ENCODE measurements around the gene FOXR1.
"Not testable (repeated sequence)": the region's sequence is repeated elsewhere in the genome, so short reads cannot be mapped to it uniquely, and the experiment has no call there.

FOXR1 gene

GRCh38 chr11:118969508-118969907, 2.1 kb upstream of the FOXR1 start:
- H3K27ac Mint-ChIP-seq; ATAC-seq; H3K4me3 Mint-ChIP-seq; H3K9me3 Mint-ChIP-seq; H3K36me3 Mint-ChIP-seq; H3K4me1 Mint-ChIP-seq; DNase-seq (ENCODE audit: low spot score in 2 of 2): not testable (repeated sequence)

GRCh38 chr11:118973985-118974384, 2.4 kb downstream of the FOXR1 start:
- Mint-ChIP-seq H3K4me3 (no peak overlapping the region), H3K4me1 (no peaks in the 10 kb centered on the region), H3K36me3 (no peaks in the 10 kb centered on the region), H3K27ac (no peak overlapping the region), H3K9me3 (no peaks in the 10 kb centered on the region)
- no peak for ATAC-seq
- no peak for DNase-seq (ENCODE audit: low spot score in 2 of 2)

- H3K4me1 Mint-ChIP-seq, result no peaks in the 10 kb centered on the region
- H3K36me3 Mint-ChIP-seq, result no peaks in the 10 kb centered on the region
- H3K9me3 Mint-ChIP-seq, result no peaks in the 10 kb centered on the region
- DNase-seq (ENCODE audit: low spot score in 2 of 2) (no peak), ATAC-seq (no peak)
- no peak overlapping the region for H3K4me3 Mint-ChIP-seq
- H3K27ac Mint-ChIP-seq, result no peak overlapping the region
These were observed 4.5 kb downstream of the FOXR1 start for GRCh38 chr11:118975771-118976709.

GRCh38 chr11:118979434-118979833, 7.9 kb downstream of the FOXR1 start:
- Mint-ChIP-seq H3K9me3 (no peaks in the 10 kb centered on the region), H3K4me1 (no peaks in the 10 kb centered on the region), H3K27ac (no peak overlapping the region), H3K36me3 (no peaks in the 10 kb centered on the region), H3K4me3 (no peak overlapping the region)
- ATAC-seq (no peak), DNase-seq (ENCODE audit: low spot score in 2 of 2) (no peak)

GRCh38 chr11:118980191-118980881, 8.8 kb downstream of the FOXR1 start:
- no peaks in the 10 kb centered on the region for H3K9me3 Mint-ChIP-seq
- ATAC-seq (no peak), DNase-seq (ENCODE audit: low spot score in 2 of 2) (no peak)
- no peak overlapping the region for H3K4me3 Mint-ChIP-seq
- H3K27ac Mint-ChIP-seq, result no peak overlapping the region
- H3K4me1 Mint-ChIP-seq, result no peaks in the 10 kb centered on the region
- H3K36me3 Mint-ChIP-seq, result no peaks in the 10 kb centered on the region

GRCh38 chr11:118984337-118984736, 12.8 kb downstream of the FOXR1 start:
- not testable (repeated sequence) for DNase-seq (ENCODE audit: low spot score in 2 of 2); H3K9me3 Mint-ChIP-seq; H3K27ac Mint-ChIP-seq; H3K4me3 Mint-ChIP-seq; H3K4me1 Mint-ChIP-seq; H3K36me3 Mint-ChIP-seq; ATAC-seq

GRCh38 chr11:118984825-118985224, 13.3 kb downstream of the FOXR1 start:
- no peak overlapping the region for H3K4me3 Mint-ChIP-seq

GRCh38 chr11:118988280-118988679, 16.7 kb downstream of the FOXR1 start:
- Mint-ChIP-seq H3K36me3 (no peaks in the 10 kb centered on the region), H3K4me3 (no peak overlapping the region), H3K27ac (peak overlapping the region; percentile 11), H3K9me3 (no peaks in the 10 kb centered on the region), H3K4me1 (no peaks in the 10 kb centered on the region)
- DNase-seq (ENCODE audit: low spot score in 2 of 2) (no peak), ATAC-seq (no peak)

More at GRCh38 chr11:118984825-118985224, 13.3 kb downstream of the FOXR1 start:
- no peak for DNase-seq (ENCODE audit: low spot score in 2 of 2)
- Mint-ChIP-seq H3K36me3 (no peaks in the 10 kb centered on the region), H3K4me1 (no peaks in the 10 kb centered on the region), H3K27ac (no peak overlapping the region), H3K9me3 (no peaks in the 10 kb centered on the region)
- no peak for ATAC-seq

GRCh38 chr11:118991486-118992038, 20.0 kb downstream of the FOXR1 start:
- not testable (repeated sequence) for H3K36me3 Mint-ChIP-seq; DNase-seq (ENCODE audit: low spot score in 2 of 2); ATAC-seq; H3K4me3 Mint-ChIP-seq; H3K9me3 Mint-ChIP-seq; H3K4me1 Mint-ChIP-seq; H3K27ac Mint-ChIP-seq

GRCh38 chr11:118996926-118997626, 25.5 kb downstream of the FOXR1 start:
- peak overlapping the region; percentile 85 for H3K4me3 Mint-ChIP-seq
- peak; percentile 7 to 62 for DNase-seq (ENCODE audit: low spot score in 2 of 2)
- peak; percentile 49 for ATAC-seq
- no peaks in the 10 kb centered on the region for H3K9me3 Mint-ChIP-seq
- peaks cover 42% of the 10 kb centered on the region for H3K4me1 Mint-ChIP-seq
- H3K36me3 Mint-ChIP-seq, result peaks cover 52% of the 10 kb centered on the region
- H3K27ac Mint-ChIP-seq, result peak overlapping the region; percentile 99

- Mint-ChIP-seq H3K4me3 (peak within 1 kb of the TSS; percentile 85), H3K27ac (peak within 1 kb of the TSS; percentile 99), H3K4me1 (peaks cover 42% of the 10 kb centered on the region), H3K36me3 (peaks cover 59% of the 10 kb centered on the region), H3K9me3 (no peaks in the 10 kb centered on the region)
- ATAC-seq (peak; percentile 95), DNase-seq (ENCODE audit: low spot score in 2 of 2) (peak; percentile 90 to 97)
These were observed 26.2 kb downstream of the FOXR1 start, which contains the start of gene CENATAC for GRCh38 chr11:118997627-118998387. CENATAC (plus strand) TSS chr11:118998138; CDS start chr11:118998198, 60 bp downstream.

GRCh38 chr11:118998388-118998717, 26.8 kb downstream of the FOXR1 start:
- DNase-seq (ENCODE audit: low spot score in 2 of 2), result no peak
- H3K4me3 Mint-ChIP-seq, result peak overlapping the region; percentile 85
- peaks cover 64% of the 10 kb centered on the region for H3K36me3 Mint-ChIP-seq
- H3K27ac Mint-ChIP-seq, result peak overlapping the region; percentile 99
- no peak for ATAC-seq
- peaks cover 42% of the 10 kb centered on the region for H3K4me1 Mint-ChIP-seq
- no peaks in the 10 kb centered on the region for H3K9me3 Mint-ChIP-seq

- peak overlapping the region; percentile 99 for H3K27ac Mint-ChIP-seq
These were observed 27.3 kb downstream of the FOXR1 start for GRCh38 chr11:118998822-118999221.

GRCh38 chr11:119000906-119001305, 29.3 kb downstream of the FOXR1 start:
- H3K27ac Mint-ChIP-seq, result no peak overlapping the region
- no peak overlapping the region for H3K4me3 Mint-ChIP-seq
- no peak for DNase-seq (ENCODE audit: low spot score in 2 of 2)
- peaks cover 40% of the 10 kb centered on the region for H3K4me1 Mint-ChIP-seq
- no peaks in the 10 kb centered on the region for H3K9me3 Mint-ChIP-seq
- no peak for ATAC-seq
- H3K36me3 Mint-ChIP-seq, result peaks cover 87% of the 10 kb centered on the region

More at GRCh38 chr11:118998822-118999221, 27.3 kb downstream of the FOXR1 start:
- no peak for DNase-seq (ENCODE audit: low spot score in 2 of 2)
- H3K36me3 Mint-ChIP-seq, result peaks cover 69% of the 10 kb centered on the region
- H3K4me3 Mint-ChIP-seq, result peak overlapping the region; percentile 85
- ATAC-seq, result no peak
- peaks cover 42% of the 10 kb centered on the region for H3K4me1 Mint-ChIP-seq
- H3K9me3 Mint-ChIP-seq, result no peaks in the 10 kb centered on the region

All from stimulated activated effector memory CD8-positive, alpha-beta T cell treated with anti-CD3 and anti-CD28 coated beads, Interleukin-12 subunit alpha, Interleukin-12 subunit beta, amount 100 ng/mL, for 72 hours (primary cell).